ENCODE results near the gene TMPRSS9.

Gene TMPRSS9

DNA sequence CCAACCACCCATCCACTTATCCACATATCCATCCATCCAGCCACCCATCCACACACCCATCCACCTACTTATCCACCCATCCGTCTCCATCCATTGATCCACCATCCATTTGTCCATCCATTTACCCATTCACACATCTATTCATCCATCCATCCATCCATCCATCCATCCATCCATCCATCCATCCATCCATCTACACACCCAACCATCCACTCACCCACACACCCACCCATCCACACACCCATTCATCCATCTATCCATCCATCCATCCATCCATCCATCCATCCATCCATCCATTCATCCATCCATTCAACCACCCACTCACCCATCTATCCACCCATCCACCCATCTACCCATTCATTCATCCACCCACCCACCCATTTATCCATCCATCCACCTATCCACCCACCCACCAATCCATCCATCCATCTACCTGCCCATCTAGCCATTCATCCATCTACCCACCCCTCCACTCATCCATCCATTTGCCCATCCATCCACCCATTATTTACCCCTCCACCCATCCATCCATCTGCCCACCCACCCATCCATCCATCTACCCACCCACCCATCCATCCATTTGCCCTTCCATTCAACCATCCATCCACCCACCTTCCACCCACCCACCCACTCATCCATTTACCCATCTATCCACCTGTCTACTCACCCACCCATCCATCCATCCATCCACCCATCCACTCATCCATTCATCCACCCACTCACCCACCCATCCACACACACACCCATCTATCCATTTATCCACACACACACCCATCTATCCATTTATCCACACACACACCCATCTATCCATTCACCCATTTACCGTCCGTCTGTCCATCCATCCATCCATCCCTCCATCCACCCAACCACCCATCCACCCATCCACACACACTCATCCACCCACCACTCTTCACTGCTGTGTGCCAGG is 2.5 kb upstream of the TMPRSS9 start:
- TF ChIP-seq, protein P1, sequence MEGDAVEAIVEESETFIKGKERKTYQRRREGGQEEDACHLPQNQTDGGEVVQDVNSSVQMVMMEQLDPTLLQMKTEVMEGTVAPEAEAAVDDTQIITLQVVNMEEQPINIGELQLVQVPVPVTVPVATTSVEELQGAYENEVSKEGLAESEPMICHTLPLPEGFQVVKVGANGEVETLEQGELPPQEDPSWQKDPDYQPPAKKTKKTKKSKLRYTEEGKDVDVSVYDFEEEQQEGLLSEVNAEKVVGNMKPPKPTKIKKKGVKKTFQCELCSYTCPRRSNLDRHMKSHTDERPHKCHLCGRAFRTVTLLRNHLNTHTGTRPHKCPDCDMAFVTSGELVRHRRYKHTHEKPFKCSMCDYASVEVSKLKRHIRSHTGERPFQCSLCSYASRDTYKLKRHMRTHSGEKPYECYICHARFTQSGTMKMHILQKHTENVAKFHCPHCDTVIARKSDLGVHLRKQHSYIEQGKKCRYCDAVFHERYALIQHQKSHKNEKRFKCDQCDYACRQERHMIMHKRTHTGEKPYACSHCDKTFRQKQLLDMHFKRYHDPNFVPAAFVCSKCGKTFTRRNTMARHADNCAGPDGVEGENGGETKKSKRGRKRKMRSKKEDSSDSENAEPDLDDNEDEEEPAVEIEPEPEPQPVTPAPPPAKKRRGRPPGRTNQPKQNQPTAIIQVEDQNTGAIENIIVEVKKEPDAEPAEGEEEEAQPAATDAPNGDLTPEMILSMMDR (IDR thresholded peaks at IDR 0.05; ENCODE audit: extremely low read depth, missing control alignments) = no peak
- DNase-seq (ENCODE audit: low spot score) = no peak

DNA sequence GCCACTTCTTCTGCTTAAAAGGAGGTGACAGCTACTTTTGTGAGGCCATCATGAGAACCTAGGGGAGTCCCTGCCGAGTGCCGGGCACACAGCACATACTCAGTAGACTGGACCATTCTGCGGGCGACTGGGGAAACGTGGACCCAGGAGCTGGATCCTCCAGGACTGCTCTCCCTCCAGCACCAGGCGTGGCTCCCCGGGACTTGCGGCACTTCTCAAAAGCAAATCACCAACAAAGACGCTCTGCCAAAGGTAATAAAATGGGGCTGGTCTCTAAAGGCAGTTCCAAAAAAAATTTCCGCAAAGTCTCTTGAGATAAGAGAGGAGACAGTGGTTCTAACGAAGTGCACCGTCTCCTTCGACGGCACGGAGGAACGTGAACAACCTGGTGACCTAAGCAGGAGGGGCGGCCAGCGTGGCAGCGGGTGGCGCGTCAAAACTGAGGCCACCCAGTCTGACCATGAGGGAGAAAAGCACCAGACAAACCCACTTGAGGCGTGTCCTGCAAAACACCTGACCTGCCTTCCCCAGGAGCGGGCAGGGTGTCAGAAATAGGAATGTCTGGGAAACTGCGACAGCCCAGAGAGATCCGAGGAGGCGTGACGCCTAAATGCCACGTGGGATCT is 1.4 kb upstream of the TMPRSS9 start:
- TF ChIP-seq, protein P1 (IDR thresholded peaks at IDR 0.05; ENCODE audit: extremely low read depth, missing control alignments) = no peak
- no peak for DNase-seq (ENCODE audit: low spot score)

DNA sequence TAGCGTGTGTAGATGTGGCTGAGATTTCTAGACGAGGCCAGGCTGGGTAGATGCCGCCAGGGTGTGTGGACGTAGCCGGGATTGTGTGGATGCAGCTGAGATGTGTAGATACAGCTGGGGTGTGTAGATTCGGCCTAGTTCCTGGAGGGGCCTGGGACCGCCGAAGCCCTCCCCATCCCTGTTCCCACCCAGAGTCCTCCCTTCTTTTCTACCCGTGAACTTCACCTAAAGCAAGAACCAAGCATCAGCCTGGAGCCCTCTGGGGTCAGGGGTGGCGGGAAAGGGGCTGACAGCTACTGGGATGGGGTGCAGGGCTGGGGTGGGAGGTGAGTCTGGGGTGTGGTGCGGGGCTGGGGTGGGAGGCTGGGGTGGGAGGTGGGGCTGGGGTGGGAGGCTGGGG is 768 bp downstream of the TMPRSS9 start:
- TF ChIP-seq, protein P1 (IDR thresholded peaks at IDR 0.05; ENCODE audit: extremely low read depth, missing control alignments) = no peak
- no peak for DNase-seq (ENCODE audit: low spot score)

DNA sequence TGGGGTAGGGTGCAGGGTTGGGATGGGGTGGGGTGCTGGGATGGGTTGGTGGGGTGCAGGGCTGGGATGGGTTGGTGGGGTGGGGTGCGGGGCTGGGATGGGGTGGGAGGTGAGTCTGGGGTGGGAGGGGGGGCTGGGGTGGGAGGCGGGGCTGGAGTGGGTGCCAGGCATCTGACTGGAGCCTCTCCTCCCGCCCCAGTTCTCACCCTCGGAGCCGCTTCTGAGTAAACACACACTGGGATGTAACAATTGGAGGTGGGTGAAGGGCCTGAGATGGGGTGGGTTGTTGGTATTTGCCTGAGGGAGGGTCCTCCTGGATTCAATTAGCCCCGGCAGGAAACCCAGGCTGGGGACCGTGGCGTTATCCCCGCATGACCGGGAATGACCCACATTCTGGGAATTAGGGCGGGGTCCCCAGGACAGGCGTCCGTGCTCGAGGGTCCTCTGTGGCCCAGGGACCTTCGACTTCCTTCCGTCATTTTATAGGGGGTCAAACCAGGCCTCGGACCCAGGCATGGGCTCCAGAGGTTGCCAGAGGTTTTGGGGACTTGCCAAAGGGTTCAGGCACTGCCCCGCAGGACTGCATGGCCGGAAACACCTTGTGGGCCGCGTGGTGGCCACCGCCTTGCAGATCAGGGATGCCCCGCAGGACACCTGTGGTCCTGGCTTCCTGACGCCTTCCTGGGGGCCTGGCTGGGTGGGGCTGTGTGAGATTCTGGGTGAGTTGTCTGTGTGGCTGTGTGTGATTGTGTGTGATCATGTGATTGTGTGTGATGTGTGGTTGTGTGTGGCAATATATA is 1.4 kb downstream of the TMPRSS9 start:
- no peak for DNase-seq (ENCODE audit: low spot score)
- TF ChIP-seq, protein P1 (IDR thresholded peaks at IDR 0.05; ENCODE audit: extremely low read depth, missing control alignments) = no peak

DNA sequence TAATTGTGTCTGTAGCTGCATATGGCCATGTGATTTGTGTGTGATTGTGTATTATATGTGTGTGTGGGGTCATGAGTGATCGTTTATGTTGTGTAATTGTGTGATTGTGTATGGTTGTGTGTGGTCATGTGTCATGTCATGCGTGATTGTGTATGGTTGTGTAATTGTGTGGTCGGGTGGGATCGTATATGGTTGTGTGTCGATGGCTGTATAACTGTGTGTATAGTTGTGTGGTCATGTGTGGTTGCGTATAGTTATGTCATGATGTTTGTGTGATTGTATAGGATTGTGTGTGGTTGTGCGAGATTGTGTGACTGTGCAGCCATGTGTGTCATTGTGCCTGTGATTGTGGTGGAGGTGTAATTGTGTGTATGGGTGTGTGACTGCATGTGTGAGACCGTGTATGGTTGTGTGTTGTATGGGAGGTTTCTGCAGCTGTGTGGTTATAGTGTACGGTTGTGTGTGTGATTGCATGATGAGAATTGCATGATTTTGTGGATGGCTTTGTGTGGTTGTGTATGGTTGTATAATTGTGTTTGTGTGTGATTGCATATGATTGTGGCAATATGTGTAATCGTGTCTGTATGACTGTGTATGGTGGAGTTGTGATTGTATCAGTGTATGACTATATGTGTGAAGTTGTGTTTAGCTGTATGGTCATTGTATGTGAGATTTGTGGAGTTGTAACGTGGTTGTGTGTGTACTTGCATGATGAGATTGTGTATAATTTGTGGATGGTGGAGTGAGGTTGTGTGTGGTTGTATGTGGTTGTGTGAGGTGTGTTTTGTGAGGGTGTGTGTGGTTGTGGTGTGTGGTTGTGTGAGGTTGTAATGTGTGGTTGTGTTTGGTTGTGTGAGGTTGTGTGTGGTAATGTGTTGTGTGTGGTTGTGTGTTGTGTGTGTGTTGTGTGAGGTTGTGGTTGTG is 2.2 kb downstream of the TMPRSS9 start:
- TF ChIP-seq, protein P1 (IDR thresholded peaks at IDR 0.05; ENCODE audit: extremely low read depth, missing control alignments) = no peak
- DNase-seq (ENCODE audit: low spot score) = no peak

DNA sequence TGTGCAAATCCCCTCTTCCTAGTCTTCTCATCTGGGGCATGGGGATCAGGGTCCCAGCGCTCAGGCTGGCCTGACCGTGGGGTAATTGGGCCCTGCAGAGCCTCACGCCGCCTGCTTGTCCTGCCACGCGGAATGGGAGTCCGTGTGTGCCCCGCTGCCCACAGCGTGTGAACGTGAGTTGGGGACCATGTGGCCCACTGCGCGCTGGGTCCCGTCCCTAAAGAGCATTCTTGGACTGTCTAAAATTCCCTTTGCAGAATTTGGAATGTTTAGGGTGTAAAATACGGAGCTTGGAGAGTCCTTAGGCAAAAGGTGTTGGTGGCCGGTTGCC is 2.9 kb downstream of the TMPRSS9 start:
- no peak for DNase-seq (ENCODE audit: low spot score)
- TF ChIP-seq, protein P1 (IDR thresholded peaks at IDR 0.05; ENCODE audit: extremely low read depth, missing control alignments) = no peak
